GM20000 (cell line): ENCODE measurements around the gene SIAH3.

ENCODE experiments used
- DNase-seq: peaks from one replicate; pipeline ENCODE4 v3.0.0; 2012; ENCODE audit warnings: low spot score
- TF ChIP-seq, protein P1 (sequence below): IDR thresholded peaks from 2 replicates; pipeline ENCODE4 v1.5.1; 2012; ENCODE audit warnings: mild to moderate bottlenecking, control low read depth; ENCODE audit errors: extremely low read depth, missing control alignments

The SIAH3 gene

DNA sequence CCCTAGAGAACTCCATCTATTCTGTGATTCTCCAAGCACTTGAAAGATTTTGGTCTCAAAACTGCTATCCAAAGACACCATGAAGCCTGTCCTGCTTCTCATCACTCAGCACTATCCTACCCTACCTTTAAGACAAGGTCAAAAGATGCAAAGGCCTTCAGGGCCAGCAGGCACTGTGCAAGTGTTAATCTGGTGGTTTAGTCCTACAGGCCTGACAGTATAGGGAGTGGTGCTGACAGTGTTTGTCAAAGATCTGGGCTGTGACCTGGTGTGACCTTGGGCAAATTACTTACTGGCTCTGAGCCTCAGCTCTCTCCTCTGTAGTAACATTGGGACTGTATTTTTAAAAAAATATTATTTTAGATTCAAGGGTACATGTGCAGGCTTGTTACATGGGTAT, 28.0 kb downstream of the SIAH3 start:
- TF ChIP-seq, protein P1, sequence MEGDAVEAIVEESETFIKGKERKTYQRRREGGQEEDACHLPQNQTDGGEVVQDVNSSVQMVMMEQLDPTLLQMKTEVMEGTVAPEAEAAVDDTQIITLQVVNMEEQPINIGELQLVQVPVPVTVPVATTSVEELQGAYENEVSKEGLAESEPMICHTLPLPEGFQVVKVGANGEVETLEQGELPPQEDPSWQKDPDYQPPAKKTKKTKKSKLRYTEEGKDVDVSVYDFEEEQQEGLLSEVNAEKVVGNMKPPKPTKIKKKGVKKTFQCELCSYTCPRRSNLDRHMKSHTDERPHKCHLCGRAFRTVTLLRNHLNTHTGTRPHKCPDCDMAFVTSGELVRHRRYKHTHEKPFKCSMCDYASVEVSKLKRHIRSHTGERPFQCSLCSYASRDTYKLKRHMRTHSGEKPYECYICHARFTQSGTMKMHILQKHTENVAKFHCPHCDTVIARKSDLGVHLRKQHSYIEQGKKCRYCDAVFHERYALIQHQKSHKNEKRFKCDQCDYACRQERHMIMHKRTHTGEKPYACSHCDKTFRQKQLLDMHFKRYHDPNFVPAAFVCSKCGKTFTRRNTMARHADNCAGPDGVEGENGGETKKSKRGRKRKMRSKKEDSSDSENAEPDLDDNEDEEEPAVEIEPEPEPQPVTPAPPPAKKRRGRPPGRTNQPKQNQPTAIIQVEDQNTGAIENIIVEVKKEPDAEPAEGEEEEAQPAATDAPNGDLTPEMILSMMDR, result no peak
- DNase-seq, result no peak

DNA sequence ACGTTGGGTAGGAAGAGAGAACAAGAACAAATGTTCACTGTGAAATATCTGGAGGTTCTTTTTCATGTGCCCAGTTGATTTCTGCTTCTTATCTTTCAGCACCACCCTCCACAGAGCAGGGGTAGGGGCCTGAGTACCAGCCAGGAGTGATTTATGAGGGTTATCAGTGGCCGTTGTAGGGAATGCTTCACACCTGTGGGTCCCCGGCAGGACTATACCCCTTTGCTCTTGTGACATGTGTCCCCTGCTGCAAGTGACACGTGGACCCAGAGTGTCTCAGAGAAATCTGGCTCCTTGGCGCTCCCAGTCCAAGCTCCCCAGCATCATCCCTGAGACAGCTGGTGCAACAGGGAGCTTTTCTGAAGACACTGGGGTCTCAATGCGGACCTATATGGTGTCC, 29.7 kb downstream of the SIAH3 start:
- DNase-seq, result no peak
- TF ChIP-seq, protein P1, result no peak

DNA sequence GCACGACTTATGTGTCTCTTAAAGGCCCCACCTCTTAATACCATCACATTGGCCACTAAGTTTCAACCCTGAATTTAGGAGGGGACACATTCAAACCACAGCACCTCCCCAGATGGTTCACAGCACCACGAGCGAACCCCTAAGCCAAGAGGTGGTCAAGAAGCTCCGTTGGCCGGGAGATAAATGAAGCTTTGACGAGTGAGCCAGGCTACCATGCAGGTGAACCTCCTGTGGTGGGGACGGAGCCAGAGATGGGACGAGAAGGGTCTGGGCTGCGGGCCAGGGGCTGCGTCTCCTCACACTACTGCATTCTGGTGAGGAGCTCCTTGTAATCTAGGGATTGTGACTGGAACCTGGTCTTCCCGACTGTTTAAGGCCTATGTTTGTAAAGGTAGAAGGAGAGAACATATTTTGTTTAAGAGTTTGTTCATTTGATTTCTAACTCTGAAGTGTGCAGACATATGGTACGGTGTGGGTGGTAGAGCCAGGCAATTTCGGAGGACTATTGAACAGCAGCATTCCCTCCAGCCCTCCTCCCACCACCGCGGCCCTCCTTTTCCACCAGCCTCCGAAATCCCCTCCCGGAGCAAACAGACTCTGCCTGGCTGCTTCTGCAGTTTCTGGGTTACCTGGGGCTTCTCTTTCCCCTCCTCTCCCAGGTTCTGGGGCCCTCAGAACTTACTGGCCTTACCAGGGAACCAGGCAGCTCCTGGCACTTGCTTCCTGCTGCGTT, 31.3 kb downstream of the SIAH3 start:
- no peak for DNase-seq
- TF ChIP-seq, protein P1, result no peak

DNA sequence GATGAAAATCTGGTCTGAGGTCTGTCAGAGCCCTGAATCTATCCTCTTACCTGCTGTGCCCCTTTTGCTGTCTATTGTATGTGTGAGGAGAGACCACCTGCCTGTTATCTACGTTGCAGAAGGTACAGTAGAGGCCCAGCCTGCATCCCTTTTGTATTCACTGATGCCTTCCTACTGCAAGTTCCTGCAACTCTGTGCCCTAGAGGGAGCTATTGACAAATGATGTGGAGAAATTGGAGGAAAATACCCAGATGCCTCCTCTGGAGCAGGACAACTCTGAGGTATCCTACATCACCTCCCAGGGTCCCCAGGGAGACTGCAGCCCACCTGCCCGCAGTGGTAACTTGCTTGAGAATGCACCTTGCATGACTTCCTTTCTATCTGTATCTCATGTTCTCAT, 33.7 kb downstream of the SIAH3 start:
- TF ChIP-seq, protein P1, result no peak
- no peak for DNase-seq

DNA sequence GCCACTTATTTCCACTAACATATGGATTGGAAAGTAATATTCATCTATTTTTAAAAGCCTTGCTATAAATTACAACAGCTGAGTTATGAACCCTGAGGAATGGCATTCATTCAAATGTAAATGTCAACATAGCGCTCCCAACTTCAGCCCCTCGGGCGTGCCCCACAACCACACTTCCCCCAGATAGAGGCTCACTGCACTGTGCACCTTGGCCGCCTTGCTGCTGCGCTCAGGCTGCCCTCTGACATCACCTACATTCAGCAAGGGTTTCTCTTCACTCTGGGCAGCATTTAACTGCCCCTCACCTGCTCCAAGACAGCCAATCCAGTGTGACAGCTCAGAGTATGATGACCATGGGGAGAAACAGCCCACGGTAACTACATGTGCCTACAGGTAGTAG, 35.1 kb downstream of the SIAH3 start:
- TF ChIP-seq, protein P1, result no peak
- DNase-seq, result no peak

DNA sequence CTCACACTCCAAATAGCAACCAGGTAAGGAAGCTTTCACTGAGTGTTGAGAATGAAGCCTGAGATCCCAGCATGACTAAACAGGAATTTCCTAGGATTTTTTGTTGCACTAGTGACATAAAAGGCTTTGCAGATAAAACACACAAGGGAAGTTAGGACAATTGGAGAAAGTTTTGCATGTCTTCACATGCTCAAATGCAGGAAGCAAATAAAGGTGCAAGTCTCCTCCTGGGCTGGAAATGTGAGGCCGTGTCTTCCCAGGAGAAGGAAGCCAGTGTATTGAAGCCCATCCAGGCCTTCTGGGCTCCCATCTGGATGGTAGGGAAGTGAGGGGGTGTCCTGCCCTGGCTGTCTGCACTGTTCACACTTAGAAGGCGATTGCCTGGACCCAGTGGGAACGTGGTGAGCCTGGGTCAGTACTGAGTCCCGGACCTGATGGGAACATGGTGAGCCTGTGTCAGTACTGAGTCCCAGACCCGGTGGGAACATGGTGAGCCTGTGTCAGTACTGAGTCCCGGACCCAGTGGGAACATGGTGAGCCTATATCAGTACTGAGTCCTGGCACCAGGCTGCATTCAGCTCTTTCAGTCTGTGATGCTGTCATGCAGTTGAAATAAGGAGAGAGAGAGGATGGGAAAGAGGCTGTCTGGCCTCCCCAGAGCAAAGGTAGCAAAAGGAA, 38.7 kb downstream of the SIAH3 start:
- TF ChIP-seq, protein P1, result no peak

DNA sequence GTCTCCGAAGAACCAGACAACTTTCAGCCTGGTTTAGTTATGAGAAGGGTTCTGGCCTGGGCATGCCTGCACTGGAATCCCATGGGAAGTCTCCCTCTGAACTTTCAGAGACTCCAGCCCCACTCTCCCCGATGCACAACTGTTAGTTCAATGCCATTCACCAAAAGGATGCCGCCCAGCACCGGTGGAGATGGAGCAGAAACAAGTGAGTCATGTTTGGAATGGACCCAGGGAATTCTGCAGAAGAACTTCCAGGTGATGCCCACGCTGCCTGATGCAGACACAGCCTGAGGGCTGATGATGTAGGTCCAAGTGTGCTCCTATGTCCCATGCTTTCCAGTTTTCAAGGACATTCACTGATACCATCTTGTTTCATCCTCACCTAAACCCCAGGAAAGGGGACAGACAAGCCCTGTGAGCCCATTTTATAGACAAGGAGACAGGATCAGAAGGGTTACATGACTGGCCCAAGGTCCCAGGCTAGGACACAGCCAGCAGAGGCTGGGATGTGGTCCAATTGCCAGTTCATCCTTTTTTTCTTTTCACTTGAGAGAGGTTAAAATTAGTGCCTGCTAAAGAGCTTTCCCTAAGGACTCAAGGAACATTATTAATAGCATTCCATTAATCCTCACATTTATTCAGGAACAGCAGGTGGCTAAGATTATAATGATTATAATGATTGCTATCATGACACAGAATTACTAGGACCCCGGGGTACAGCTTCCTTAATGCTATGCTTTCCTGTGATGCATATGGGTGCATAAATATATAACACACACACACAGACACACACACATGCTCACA, 39.5 kb downstream of the SIAH3 start:
- no peak for DNase-seq
- TF ChIP-seq, protein P1, result no peak

More for the DNA sequence above, 38.7 kb downstream of the SIAH3 start:
- DNase-seq, result no peak
